Thoracic aorta (tissue), 2 donors: Measurements from ENCODE around the gene TXNRD2. TPM values are rescaled to one million over a fixed set of nuclear protein-coding genes. Genes with fewer than 3 reads are reported as not detected.

Source experiments
- ATAC-seq: fragments of 150-250 bp; one replicate; pipeline ENCODE4 v1.8.0; 2017; ENCODE audit warnings: low read depth; ENCODE audit not compliant: insufficient number of reproducible peaks, low FRiP score
- DNase-seq: peaks from one replicate; pipeline ENCODE4 v3.0.0-alpha.2; 2020; ENCODE audit warnings: low spot score
- H3K27ac ChIP-seq, 2 donors: fragments of 200-600 bp; sonication (generic); 1 replicate in 1 of 2; 2 replicates in 1 of 2; pipeline ENCODE4 v1.5.1; 2016; ENCODE audit warnings: mild to moderate bottlenecking in 2 of 2, moderate library complexity in 2 of 2
- H3K27me3 ChIP-seq: fragments of 200-600 bp; sonication (generic); replicated peaks from 2 replicates; pipeline ENCODE4 v1.6.0; 2016; ENCODE audit warnings: mild to moderate bottlenecking; ENCODE audit not compliant: insufficient read depth
- H3K36me3 ChIP-seq: fragments of 200-600 bp; sonication (generic); one replicate; pipeline ENCODE4 v1.5.1; 2016
- H3K4me1 ChIP-seq, 2 donors: fragments of 200-600 bp; sonication (generic); 1 replicate in 1 of 2; 2 replicates in 1 of 2; pipeline versions ENCODE4 v1.5.1 to v1.6.0; 2016; ENCODE audit warnings: low read depth in 2 of 2, mild to moderate bottlenecking in 1 of 2; ENCODE audit not compliant: control insufficient read depth in 1 of 2
- H3K4me3 ChIP-seq: fragments of 200-600 bp; sonication (generic); 2 replicates; pipeline ENCODE4 v1.5.1; 2016; ENCODE audit warnings: mild to moderate bottlenecking
- H3K9me3 ChIP-seq: fragments of 200-600 bp; sonication (generic); 2 replicates; pipeline ENCODE4 v1.5.1; 2016
- CTCF ChIP-seq: fragments of 200-600 bp; sonication (generic); IDR thresholded peaks from one replicate; pipeline ENCODE4 v1.5.1; 2019; ENCODE audit warnings: antibody characterized with exemption
- total RNA-seq, 2 donors: library from RNA; depleted of rRNA; stranded (reverse); fragments of >200 nt; gene quantifications; one replicate each; pipeline versions ENCODE4 v1.1.0 to v1.2.3, GENCODE V29; 2016

TXNRD2 gene
- total RNA-seq, 2 donors from 2014 or later: 27.4 to 37.6 TPM

GRCh38 chr22:19855504-19856409 is 85.9 kb downstream of the TXNRD2 start:
- Histone ChIP-seq H3K4me3 (peak overlapping the region; percentile 84), H3K27ac (peak overlapping the region; percentile 89 to 90), H3K9me3 (no peaks in the 10 kb centered on the region), H3K27me3 (no peaks in the 10 kb centered on the region), H3K36me3 (peaks cover 13% of the 10 kb centered on the region), H3K4me1 (peaks cover 15 to 28% of the 10 kb centered on the region in 2 donors)
- DNase-seq (no peak), ATAC-seq (peak; percentile 17)
- TF ChIP-seq CTCF: no peak

- H3K4me1 ChIP-seq: peaks cover 15 to 28% of the 10 kb centered on the region in 2 donors
Observed at GRCh38 chr22:19854778-19855503, 86.7 kb downstream of the TXNRD2 start, which contains the start of the genes GNB1L and RTL10. Gene GNB1L, minus strand, starts transcription at chr22:19854874. Its CDS starts 33,519 bp downstream, at chr22:19821355. Gene RTL10, minus strand, starts transcription at chr22:19854874. Its CDS starts 2,613 bp downstream, at chr22:19852261.

GRCh38 chr22:19853879-19854777 is 87.5 kb downstream of the TXNRD2 start:
- no peak for TF ChIP-seq CTCF
- H3K9me3 ChIP-seq: no peaks in the 10 kb centered on the region
- ATAC-seq: no peak
- peaks cover 15 to 28% of the 10 kb centered on the region in 2 donors for H3K4me1 ChIP-seq
- H3K36me3 ChIP-seq: peaks cover 18% of the 10 kb centered on the region
- H3K4me3 ChIP-seq: peak overlapping the region; percentile 84
- no peaks in the 10 kb centered on the region for H3K27me3 ChIP-seq
- H3K27ac ChIP-seq: peak overlapping the region; percentile 53 to 89
- no peak for DNase-seq

More at GRCh38 chr22:19854778-19855503, 86.7 kb downstream of the TXNRD2 start, which contains the start of the genes GNB1L and RTL10:
- Histone ChIP-seq H3K9me3 (no peaks in the 10 kb centered on the region), H3K36me3 (peaks cover 18% of the 10 kb centered on the region), H3K27me3 (no peaks in the 10 kb centered on the region), H3K27ac (peak within 1 kb of the TSS; percentile 89 to 90), H3K4me3 (peak within 1 kb of the TSS; percentile 84)
- DNase-seq: peak; percentile 79
- ATAC-seq: peak; percentile 80
- TF ChIP-seq CTCF: peak; percentile 6

GRCh38 chr22:19853058-19853878 is 88.3 kb downstream of the TXNRD2 start:
- peak overlapping the region; percentile 84 for H3K4me3 ChIP-seq
- DNase-seq (no peak), ATAC-seq (no peak)
- peaks cover 18% of the 10 kb centered on the region for H3K36me3 ChIP-seq
- no peaks in the 10 kb centered on the region for H3K9me3 ChIP-seq
- no peaks in the 10 kb centered on the region for H3K27me3 ChIP-seq
- peak overlapping the region in 1 of 2 donors; percentile 89 for H3K27ac ChIP-seq
- TF ChIP-seq CTCF: no peak
- peaks cover 15 to 28% of the 10 kb centered on the region in 2 donors for H3K4me1 ChIP-seq
